ENCODE data around the gene USP2.

The USP2 gene

DNA sequence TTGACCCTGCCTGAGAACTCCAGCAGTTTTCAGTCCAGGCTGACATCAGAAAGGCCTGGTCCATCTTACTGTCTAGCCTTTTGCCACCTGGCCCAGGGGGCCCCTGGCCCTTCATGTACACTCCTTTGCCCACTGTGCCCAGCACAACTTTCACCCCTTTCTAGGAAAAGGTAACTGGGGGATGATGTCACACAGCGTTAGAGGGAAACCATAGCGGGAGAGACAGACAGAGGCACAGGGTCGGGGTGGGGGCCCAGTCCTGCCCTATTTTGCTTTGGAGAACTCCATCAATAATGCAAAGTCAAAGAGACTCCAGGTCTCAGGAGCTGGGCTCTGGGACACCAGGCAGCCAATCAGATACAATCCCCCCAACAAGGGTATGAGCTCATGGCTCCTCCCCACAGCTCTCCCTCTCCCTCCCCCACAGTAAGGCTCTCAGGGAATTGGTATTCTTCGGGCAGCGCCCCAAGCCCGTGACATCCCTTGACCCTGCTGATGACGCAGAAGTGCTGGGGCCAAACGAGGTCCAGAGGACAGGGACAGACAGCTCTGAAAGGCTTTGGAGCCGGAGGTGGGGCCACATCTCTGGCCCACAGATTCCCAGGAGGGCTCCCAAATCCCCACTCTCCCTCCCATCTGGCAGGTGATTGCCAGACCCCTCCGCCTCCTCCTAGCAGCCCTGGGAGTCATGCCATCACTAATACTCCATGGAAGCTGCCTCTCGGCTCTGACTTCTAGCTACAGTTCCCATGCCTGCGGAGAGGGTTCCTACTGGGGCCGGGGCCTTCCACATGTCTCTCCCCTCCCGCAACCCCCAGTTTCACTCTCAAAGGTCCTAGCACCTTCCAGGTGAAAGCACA lies 5.9 kb downstream of the USP2 start:
- DNase-seq = no peak

DNA sequence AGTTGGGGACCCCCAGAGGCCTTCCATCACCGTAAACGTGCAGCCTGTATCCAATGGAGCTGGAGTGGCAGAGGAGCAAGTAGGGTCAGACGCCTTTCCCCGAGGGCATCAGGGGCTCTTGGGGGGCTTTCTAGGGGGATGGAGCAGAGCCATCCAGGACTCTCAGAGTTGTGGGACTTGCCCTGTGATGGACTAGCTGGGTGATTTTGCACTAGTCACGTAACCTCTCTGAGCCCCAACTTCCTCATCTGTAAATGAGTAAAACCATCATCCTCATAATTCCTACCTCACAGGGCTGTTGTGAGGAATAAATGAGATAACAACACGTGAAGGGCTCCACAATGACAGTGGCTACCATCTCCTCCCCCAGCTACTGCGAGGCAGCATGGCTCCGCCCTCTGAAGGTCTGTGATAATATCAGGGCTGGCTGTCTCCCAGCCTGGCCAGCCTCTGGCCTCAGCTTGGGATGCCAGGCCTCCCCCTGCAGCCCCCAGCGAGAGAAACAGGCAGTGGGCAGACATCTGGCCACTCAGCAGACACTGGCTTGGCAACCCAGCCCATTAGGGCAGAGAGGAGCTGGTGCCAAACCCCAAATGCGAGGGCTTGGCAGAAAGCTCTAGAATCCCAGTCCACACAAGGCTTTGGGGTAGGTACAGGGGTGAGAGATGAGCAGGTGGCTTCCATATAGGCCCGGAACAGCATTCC lies 6.7 kb downstream of the USP2 start:
- no peak for DNase-seq

GRCh38 chr11:119373921-119374631 lies 7.4 kb downstream of the USP2 start:
- DNase-seq = peak; percentile 74

DNA sequence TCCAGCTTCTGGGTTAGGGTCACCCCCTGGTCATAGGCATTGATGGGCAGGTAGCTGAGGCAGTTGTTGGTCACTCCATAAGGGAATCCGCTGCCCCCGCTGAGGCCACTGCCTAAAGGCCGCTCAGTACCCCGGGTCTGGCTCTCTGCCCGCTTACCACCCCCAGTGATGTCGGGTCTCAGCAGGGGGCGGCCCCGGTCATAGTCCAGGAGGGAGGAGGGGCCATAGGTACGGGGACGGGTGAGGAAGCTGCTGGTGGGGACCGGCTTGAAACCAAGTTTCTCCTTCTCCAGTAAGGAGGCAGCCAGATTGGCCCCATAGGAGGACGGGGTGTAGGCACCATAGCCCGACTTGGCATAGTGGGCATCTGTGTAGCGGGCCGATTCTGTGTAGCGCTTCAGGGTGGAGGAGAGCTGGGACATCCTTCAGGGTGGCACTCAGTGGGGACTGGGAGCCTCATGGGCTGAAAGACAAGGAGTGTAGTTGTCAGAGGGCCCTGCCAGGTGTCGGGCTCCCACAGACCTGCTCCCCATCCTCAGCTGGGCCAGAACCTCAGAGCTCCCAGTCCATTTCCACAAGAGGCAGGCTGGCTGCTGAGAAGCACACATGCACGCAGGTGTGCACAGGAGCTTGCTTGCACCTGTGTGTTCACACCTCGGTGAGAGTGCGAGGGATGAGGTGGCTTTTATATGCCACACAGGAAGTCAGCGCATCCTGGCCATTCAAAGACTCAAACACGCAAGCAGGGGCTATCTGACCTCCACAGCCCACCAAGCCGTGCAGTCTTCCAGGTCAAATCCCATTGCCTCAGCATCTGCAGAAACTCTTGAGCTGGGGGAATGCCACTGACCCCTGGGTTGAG lies 8.2 kb downstream of the USP2 start:
- no peak for DNase-seq

- no peak for DNase-seq
Observed at GRCh38 chr11:119372260-119373058, 9.0 kb downstream of the USP2 start.

GRCh38 chr11:119371778-119372182 lies 9.7 kb downstream of the USP2 start:
- no peak for DNase-seq

- no peak for DNase-seq
Observed at GRCh38 chr11:119371067-119371601, 10.4 kb downstream of the USP2 start.

- no peak for DNase-seq
Observed at GRCh38 chr11:119370486-119371046, 10.9 kb downstream of the USP2 start.

DNA sequence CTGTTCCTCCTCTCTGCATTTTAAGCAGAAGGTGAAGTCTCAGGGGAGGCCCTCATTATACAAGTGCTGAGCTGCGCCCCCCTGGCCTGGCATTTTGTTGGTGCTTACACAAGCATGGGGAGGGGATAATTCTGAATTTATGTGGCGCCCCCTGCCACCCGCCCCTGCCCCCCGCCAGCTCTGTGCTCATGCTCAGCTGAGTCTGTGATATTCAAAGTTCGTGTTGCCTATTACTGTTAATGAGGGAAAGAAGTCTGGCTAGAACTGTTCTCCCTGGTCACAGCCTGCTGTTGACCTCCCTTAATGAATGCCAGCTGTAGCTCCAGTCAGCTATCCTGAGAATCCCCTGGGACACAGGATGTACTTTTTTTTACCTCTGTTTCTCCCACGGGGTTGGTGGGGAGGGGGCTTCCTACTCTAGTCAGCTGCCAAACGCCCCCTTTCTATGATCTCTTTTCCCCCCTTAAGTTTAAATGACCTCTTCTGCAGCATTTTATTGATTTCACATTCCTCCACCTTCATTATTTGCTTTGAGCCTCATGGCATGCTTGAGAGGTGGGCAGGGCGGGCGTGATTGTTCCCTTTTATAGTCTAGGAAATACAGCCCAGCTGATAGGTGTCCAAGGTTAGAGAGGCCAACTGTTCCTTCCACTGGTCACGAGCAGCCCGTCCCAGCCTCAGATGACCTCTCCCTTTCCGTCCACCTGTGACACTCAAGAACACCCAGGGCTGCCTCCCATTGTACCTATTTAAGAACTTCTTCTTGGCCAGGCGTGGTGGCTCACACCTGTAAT lies 12.2 kb downstream of the USP2 start:
- no peak for DNase-seq

DNA sequence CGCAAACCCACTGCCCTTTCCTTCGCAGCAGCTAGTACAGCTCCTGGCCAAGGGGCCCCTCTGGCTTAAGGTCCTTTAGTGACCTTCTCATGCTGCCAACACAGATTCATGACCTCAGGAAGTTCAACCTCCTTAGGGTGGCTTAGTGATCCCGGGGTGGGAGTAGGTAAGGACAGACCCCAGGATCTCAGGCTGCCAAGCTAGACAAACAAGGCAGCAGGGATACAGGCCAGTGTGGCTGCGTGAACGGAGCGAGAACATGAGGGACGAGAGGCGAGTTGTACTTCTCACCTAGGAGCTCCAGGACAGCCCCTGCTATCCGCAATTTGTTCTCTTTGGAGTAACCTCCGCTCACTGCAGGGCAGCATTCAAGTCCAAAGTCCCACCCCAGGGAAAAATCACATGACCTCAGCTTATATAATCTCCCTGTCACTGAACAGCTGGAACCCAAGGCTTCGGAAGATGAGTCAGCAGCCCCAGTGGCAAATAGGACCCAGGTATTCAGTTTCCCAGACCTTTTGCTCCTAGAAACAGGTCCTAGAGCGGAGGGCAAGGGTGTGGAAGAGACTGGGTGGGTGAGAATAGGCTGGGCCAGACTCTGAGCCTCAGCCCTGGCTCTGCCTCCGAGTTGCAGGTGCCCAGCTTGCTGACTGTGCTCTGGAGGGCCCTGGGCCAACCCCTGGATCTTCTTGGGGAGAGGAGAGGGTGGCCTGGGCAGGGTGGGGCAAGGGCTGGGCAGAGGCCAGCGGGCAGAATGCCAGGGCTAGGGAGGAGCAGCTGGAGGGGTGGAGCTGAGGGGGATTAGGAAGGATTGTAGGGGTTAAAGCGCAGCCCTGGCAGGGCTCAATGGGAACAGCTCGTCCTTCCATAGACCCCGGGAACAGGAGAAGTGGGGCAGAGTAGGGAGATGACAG lies 13.1 kb downstream of the USP2 start:
- DNase-seq = no peak

DNA sequence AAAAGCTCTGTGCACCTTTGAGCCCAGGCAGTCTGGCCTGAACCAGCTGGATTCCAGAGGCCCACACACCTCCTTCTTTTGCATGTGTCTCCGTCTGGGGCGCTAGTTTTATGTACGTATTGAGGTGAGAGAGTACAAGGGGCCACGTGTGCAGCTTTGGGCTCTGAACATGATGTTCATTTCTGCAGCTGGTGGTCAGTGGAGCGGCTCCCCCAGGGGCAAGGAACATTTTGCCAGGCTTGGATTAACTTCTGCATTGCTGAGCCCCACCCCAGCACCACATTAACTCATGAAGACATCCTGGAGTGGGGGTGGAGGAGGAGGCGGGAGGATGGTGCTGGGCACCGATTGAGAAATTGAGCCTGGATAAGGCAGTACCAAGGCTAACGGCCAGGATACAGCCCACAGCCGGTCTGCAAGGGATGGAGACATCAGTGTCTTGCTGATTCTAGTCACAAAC lies 13.8 kb downstream of the USP2 start:
- no peak for DNase-seq

DNA sequence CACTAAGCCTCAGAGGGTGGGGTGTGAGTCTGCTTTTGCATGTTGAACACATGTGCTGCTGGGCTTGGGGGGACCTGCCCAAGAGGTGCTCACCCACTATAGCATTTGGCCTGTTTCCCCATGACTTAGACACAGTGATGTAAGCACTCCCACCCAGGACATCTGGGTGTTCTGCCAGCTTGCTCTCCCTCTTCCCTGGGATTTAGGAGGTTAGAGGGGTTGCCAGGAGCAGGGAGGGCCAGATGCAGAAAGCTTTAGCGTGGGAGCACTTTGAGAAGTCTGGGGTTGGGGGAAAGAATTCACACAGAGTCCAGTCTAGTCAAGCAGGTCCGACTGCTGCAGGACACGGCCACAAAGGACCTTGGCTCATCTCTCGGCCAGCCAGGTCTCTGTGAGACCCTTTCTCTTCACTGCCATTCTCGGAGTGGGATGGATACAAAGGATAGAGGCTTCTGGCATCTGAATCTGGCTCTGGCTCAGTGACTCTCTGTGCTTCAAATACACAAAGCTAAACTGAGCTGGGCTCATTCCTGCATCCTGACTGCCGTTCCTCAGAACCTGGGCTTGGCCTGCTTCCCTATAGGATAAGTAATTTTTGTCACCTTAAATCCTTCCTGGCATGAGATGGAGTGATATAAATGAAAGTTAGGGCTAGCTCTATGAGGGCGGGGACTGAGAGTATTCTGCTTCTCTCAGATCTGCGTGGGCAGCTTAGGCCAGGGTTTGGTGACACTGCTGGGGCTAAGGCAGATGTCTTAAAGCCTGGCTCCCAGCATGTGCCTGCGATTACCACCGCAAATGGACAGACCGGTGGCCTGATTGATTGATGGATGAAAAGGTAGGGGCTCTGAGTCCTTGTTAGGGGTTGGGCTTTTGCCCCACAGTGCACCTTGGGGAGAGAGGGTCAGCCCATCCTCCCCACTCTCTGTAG lies 14.5 kb downstream of the USP2 start:
- no peak for DNase-seq

- DNase-seq = no peak
Observed at GRCh38 chr11:119365071-119365591, 16.4 kb downstream of the USP2 start.

DNA sequence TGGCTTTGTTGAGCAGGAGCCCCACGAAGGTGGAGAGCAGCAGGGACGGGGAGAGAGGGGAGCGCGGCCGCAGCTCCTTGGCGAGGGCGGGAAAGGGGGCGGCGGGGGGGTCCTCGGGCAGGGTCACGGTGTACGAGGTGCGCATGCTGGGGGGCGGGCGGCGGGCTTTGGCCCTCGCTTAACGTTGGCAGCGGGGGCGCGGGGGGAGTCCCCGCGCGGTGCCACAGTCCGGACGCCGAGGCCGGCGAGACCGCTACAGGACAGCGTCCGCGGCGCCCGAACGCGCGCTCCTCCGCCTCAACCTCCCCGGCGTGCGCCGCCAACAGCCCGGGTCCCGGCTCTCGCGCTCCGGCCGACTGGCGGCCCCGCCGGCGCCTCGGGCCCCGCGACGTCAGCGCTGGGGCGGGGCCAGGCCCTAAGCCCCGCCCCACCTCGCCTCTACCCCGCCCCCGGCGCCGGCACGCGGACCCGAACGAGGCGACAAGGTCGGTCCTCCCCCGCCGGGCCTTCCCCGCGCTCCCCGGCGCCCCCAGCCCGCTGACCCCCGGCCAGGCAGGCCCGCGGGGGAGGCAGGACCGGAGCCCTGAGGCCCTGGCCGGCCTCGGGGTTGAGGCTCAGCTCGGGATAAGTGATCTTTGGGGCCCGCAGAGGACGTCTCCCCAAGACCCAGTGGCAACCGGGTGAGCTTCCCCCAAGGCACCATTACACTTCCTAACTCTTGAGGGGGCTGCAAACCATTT lies 17.5 kb downstream of the USP2 start:
- DNase-seq = peak; percentile 74

DNA sequence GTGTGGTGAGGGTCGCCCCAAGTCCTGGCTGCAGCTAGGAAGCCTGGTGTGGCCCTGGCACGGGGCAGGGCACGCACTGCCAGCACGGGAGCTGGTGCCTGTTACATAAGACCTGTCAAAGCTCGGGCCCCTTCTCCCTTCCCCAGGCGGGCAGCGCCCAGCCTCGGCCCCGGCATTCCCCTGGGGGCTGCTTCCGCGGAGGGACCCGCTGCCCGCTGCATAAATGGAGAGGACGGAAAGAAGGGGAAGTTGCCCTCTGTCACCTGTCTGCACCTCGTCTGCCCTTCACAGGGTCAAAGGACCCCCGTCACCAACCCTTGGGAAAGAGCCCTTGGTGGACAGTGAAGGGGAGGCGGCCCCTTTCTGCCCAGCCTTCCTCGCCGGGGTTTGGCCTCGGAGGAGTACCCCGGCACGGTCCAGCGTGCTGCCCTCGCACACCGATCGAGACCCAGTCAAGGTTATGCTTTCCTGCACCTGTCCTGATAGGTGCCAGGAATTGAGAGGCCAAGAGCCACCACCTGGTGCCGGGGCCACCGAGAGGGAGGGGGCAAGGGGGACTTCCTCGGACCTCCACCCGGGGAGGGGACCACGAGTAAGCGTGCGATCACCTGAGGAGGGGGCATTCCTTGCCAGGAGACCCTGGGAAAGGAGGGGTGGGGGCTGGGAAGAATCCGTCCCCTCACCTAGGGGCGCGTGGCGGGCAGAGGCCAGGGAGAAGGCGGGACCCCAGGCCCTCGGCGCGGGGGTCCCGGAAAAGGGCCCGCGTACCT lies 18.2 kb downstream of the USP2 start:
- DNase-seq = no peak

DNA sequence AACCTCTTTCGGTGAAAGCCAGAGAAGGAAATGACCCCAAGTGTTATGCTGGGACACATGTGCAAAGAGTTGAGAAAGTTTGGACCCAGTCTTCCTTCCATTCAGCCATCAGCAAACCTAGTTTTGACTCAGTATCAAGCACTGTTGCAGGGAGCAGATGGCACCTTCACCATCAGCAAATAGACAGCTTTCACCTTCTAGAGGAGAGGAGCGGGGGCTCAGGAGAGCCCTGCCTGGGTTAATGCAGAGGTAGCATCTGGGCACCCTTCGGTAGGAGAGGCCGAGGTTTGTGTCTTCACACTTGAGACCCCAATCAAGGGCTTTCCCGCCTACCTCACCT lies 18.8 kb downstream of the USP2 start:
- DNase-seq = no peak

Measured in stimulated activated CD8-positive, alpha-beta memory T cell treated with anti-CD3 and anti-CD28 coated beads, Interleukin-4, amount 100 ng/mL, for 48 hours (primary cell).